Neural cell (in vitro differentiated cells): ENCODE results near the gene KIR2DL4. TPM values are rescaled to one million over a fixed set of nuclear protein-coding genes. Genes with fewer than 3 reads are reported as not detected.

Experiments
- H2AFZ ChIP-seq: fragments of 200-600, 300-800 bp; sonication (generic), shearing (Covaris generic); 2 replicates; pipeline ENCODE4 v1.6.0; 2014; ENCODE audit warnings: low read depth, mild to moderate bottlenecking, antibody characterized with exemption, low read length, moderate library complexity
- H3F3A ChIP-seq: fragments of 200-600 bp; shearing (Covaris generic); 2 replicates; pipeline ENCODE4 v1.6.1; 2016; ENCODE audit warnings: mild to moderate bottlenecking, moderate library complexity, mixed read lengths, antibody characterized with exemption, low read length; ENCODE audit not compliant: insufficient read depth, poor library complexity, severe bottlenecking
- H3K27ac ChIP-seq: fragments of 200-600, 300-800 bp; sonication (generic), shearing (Covaris generic); 2 replicates; pipeline ENCODE4 v1.5.1; 2014; ENCODE audit warnings: mild to moderate bottlenecking, low read length, moderate library complexity
- H3K27me3 ChIP-seq: fragments of 300-800, 200-600 bp; sonication (generic), shearing (Covaris generic); 2 replicates; pipeline ENCODE4 v1.6.0; 2014; ENCODE audit warnings: mild to moderate bottlenecking, low read depth, low read length, moderate library complexity; ENCODE audit not compliant: insufficient read depth
- H3K36me3 ChIP-seq: fragments of 300-800, 200-600 bp; sonication (generic), shearing (Covaris generic); 2 replicates; pipeline ENCODE4 v1.5.1; 2014; ENCODE audit warnings: mild to moderate bottlenecking, antibody characterized with exemption, low read length, moderate library complexity; ENCODE audit not compliant: insufficient read depth
- H3K4me2 ChIP-seq: fragments of 300-800, 200-600 bp; sonication (generic), shearing (Covaris generic); 2 replicates; pipeline ENCODE4 v1.6.0; 2014; ENCODE audit warnings: mild to moderate bottlenecking, low read length
- H3K4me3 ChIP-seq: fragments of 300-800, 200-600 bp; sonication (generic), shearing (Covaris generic); 2 replicates; pipeline ENCODE4 v1.5.1; 2014; ENCODE audit warnings: mild to moderate bottlenecking, low read length, moderate library complexity
- H3K79me2 ChIP-seq: fragments of 200-600 bp; shearing (Covaris generic); replicated peaks from 2 replicates; pipeline ENCODE4 v1.6.0; 2014; ENCODE audit warnings: mild to moderate bottlenecking, low read length, moderate library complexity; ENCODE audit not compliant: insufficient read depth
- H3K9ac ChIP-seq: fragments of 300-800, 200-600 bp; sonication (generic), shearing (Covaris generic); 2 replicates; pipeline ENCODE4 v1.6.1; 2016; ENCODE audit warnings: mild to moderate bottlenecking, low read length, mixed read lengths
- H3K9me2 ChIP-seq: fragments of 200-600 bp; shearing (Covaris generic); 2 replicates; pipeline ENCODE4 v1.6.1; 2016; ENCODE audit warnings: mild to moderate bottlenecking, low read length, mixed read lengths; ENCODE audit not compliant: insufficient read depth
- H3K9me3 ChIP-seq: fragments of 200-600, 300-800 bp; sonication (generic), shearing (Covaris generic); 2 replicates; pipeline ENCODE4 v1.6.1; 2016; ENCODE audit warnings: mild to moderate bottlenecking, mixed run types, low read length, moderate library complexity, mixed read lengths
- H4K20me1 ChIP-seq: fragments of 200-600 bp; shearing (Covaris generic); 2 replicates; pipeline ENCODE4 v1.6.1; 2016; ENCODE audit warnings: mild to moderate bottlenecking, mixed run types; ENCODE audit not compliant: insufficient read depth
- EP300 ChIP-seq: fragments of 450-650 bp; conservative IDR thresholded peaks from 2 replicates; pipeline ENCODE4 v1.6.1; 2014; ENCODE audit warnings: antibody characterized with exemption, mild to moderate bottlenecking, moderate library complexity; ENCODE audit not compliant: poor library complexity, severe bottlenecking
- EZH2 ChIP-seq: fragments of 200-600, 300-800 bp; shearing (Covaris generic), sonication (generic); IDR thresholded peaks from 2 replicates; pipeline ENCODE4 v1.6.1; 2014; ENCODE audit warnings: antibody characterized with exemption, low read length, borderline replicate concordance, mild to moderate bottlenecking; ENCODE audit not compliant: insufficient read depth, poor library complexity, severe bottlenecking
- MXI1 ChIP-seq: fragments of 450-650 bp; conservative IDR thresholded peaks from 2 replicates; pipeline ENCODE4 v1.6.1; 2014; ENCODE audit warnings: antibody characterized with exemption, mild to moderate bottlenecking; ENCODE audit not compliant: poor library complexity, severe bottlenecking
- POLR2AphosphoS5 ChIP-seq: IDR thresholded peaks from 2 replicates; pipeline ENCODE4 v1.6.1; 2012
- RAD21 ChIP-seq: fragments of 450-650 bp; conservative IDR thresholded peaks from 2 replicates; pipeline ENCODE4 v1.6.1; 2014; ENCODE audit warnings: antibody characterized with exemption, mild to moderate bottlenecking, moderate library complexity
- SMC3 ChIP-seq: fragments of 450-650 bp; conservative IDR thresholded peaks from 2 replicates; pipeline ENCODE4 v1.6.1; 2014; ENCODE audit warnings: antibody characterized with exemption, mild to moderate bottlenecking, moderate library complexity; ENCODE audit not compliant: poor library complexity
- TAF1 ChIP-seq: IDR thresholded peaks from 2 replicates; pipeline ENCODE4 v1.6.1; 2012; ENCODE audit warnings: low read depth
- polyA plus RNA-seq: library from polyadenylated mRNA; depleted of rRNA; stranded (reverse); fragments of >200 nt; gene quantifications from 2 replicates; pipeline ENCODE4 v1.2.3, GENCODE V29; 2014
- TF ChIP-seq, protein P1 (sequence below): IDR thresholded peaks from 2 replicates; pipeline ENCODE4 v1.6.1; 2012; ENCODE audit warnings: borderline replicate concordance
- TF ChIP-seq, protein P2 (sequence below): fragments of 450-650 bp; IDR thresholded peaks from 2 replicates; pipeline ENCODE4 v1.5.1; 2014; ENCODE audit warnings: antibody characterized with exemption, mild to moderate bottlenecking, moderate library complexity; ENCODE audit not compliant: poor library complexity, severe bottlenecking

The KIR2DL4 gene
- polyA plus RNA-seq, 1 donor from 2014 or later: not detected

DNA sequence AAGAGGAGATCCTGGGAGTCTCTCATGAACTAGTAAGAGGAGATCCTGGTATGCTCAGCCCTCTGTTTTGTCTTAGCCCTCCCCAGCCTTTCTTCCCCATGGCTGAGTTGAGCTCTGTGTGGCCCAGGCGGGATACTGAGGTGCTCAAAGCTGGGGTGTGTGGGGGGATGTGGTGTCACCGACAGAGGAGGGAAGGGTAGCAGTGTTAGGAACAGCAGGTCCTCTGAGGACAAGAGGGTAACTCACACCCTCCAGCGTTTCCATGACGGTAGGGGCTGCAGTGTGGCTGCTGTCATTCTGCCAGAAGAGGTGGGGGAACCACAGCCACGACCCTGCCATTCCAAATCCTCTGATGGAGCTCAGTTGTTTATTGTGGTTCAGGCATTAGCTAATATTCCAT is 691 bp downstream of the KIR2DL4 start:
- Histone ChIP-seq H2AFZ (no peak overlapping the region), H3K27ac (no peak overlapping the region), H4K20me1 (no peaks in the 10 kb centered on the region), H3K9me3 (no peaks in the 10 kb centered on the region), H3F3A (no peaks in the 10 kb centered on the region), H3K36me3 (no peaks in the 10 kb centered on the region), H3K4me2 (no peak overlapping the region), H3K27me3 (no peaks in the 10 kb centered on the region), H3K9me2 (no peaks in the 10 kb centered on the region), H3K4me3 (no peak overlapping the region), H3K79me2 (no peaks in the 10 kb centered on the region), H3K9ac (no peak overlapping the region)
- no peak for TF ChIP-seq RAD21
- no peak for TF ChIP-seq TAF1
- no peak for TF ChIP-seq EZH2
- TF ChIP-seq MXI1: no peak
- TF ChIP-seq SMC3: no peak
- TF ChIP-seq, protein P1, sequence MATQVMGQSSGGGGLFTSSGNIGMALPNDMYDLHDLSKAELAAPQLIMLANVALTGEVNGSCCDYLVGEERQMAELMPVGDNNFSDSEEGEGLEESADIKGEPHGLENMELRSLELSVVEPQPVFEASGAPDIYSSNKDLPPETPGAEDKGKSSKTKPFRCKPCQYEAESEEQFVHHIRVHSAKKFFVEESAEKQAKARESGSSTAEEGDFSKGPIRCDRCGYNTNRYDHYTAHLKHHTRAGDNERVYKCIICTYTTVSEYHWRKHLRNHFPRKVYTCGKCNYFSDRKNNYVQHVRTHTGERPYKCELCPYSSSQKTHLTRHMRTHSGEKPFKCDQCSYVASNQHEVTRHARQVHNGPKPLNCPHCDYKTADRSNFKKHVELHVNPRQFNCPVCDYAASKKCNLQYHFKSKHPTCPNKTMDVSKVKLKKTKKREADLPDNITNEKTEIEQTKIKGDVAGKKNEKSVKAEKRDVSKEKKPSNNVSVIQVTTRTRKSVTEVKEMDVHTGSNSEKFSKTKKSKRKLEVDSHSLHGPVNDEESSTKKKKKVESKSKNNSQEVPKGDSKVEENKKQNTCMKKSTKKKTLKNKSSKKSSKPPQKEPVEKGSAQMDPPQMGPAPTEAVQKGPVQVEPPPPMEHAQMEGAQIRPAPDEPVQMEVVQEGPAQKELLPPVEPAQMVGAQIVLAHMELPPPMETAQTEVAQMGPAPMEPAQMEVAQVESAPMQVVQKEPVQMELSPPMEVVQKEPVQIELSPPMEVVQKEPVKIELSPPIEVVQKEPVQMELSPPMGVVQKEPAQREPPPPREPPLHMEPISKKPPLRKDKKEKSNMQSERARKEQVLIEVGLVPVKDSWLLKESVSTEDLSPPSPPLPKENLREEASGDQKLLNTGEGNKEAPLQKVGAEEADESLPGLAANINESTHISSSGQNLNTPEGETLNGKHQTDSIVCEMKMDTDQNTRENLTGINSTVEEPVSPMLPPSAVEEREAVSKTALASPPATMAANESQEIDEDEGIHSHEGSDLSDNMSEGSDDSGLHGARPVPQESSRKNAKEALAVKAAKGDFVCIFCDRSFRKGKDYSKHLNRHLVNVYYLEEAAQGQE: no peak
- TF ChIP-seq POLR2AphosphoS5: no peak
- TF ChIP-seq, protein P2, sequence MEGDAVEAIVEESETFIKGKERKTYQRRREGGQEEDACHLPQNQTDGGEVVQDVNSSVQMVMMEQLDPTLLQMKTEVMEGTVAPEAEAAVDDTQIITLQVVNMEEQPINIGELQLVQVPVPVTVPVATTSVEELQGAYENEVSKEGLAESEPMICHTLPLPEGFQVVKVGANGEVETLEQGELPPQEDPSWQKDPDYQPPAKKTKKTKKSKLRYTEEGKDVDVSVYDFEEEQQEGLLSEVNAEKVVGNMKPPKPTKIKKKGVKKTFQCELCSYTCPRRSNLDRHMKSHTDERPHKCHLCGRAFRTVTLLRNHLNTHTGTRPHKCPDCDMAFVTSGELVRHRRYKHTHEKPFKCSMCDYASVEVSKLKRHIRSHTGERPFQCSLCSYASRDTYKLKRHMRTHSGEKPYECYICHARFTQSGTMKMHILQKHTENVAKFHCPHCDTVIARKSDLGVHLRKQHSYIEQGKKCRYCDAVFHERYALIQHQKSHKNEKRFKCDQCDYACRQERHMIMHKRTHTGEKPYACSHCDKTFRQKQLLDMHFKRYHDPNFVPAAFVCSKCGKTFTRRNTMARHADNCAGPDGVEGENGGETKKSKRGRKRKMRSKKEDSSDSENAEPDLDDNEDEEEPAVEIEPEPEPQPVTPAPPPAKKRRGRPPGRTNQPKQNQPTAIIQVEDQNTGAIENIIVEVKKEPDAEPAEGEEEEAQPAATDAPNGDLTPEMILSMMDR: no peak
- no peak for TF ChIP-seq EP300

DNA sequence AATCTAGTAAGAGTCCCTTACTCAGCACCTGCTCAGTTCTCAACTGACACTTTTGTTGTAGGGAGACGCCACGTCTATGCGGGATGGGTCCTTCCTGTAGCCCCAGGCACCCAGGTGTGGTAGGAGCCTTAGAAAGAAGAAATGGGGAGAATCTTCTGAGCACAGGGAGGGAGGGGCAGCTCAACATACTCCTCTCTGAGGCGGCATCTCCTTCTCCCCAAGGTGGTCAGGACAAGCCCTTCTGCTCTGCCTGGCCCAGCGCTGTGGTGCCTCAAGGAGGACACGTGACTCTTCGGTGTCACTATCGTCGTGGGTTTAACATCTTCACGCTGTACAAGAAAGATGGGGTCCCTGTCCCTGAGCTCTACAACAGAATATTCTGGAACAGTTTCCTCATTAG is 1.2 kb downstream of the KIR2DL4 start:
- Histone ChIP-seq H3K79me2 (no peaks in the 10 kb centered on the region), H3K9me3 (no peaks in the 10 kb centered on the region), H3K4me2 (no peak overlapping the region), H3F3A (no peaks in the 10 kb centered on the region), H2AFZ (no peak overlapping the region), H3K27ac (no peak overlapping the region), H3K36me3 (no peaks in the 10 kb centered on the region), H3K4me3 (no peak overlapping the region), H3K9me2 (no peaks in the 10 kb centered on the region), H4K20me1 (no peaks in the 10 kb centered on the region), H3K27me3 (no peaks in the 10 kb centered on the region), H3K9ac (no peak overlapping the region)
- TF ChIP-seq SMC3: no peak
- TF ChIP-seq EP300: no peak
- TF ChIP-seq EZH2: no peak
- TF ChIP-seq RAD21: no peak
- TF ChIP-seq TAF1: no peak
- TF ChIP-seq, protein P2: no peak
- TF ChIP-seq MXI1: no peak
